ENCODE measurements around the gene ATIC.

ATIC gene

GRCh38 chr2:215377283-215377682 lies 65.4 kb downstream of the ATIC start:
- DNase-seq: no peak

GRCh38 chr2:215378045-215378444 lies 66.2 kb downstream of the ATIC start:
- DNase-seq: no peak

DNA sequence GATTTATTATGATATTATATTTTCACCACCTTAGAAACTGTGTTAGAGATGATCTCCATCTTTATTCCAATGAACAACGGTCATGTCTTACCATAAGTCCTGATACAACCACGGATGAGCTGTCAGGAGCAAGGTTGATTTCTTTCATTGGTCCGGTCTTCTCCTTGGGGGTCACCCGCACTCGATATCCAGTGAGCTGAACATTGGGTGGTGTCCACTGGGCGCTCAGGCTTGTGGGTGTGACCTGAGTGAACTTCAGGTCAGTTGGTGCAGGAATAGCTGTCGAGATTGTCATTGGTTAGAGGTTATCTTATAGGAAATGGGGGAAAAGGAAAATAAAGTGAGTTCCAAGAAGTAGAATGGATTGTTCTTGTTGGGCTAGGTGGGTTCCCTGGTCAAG lies 67.2 kb downstream of the ATIC start:
- DNase-seq: no peak

DNA sequence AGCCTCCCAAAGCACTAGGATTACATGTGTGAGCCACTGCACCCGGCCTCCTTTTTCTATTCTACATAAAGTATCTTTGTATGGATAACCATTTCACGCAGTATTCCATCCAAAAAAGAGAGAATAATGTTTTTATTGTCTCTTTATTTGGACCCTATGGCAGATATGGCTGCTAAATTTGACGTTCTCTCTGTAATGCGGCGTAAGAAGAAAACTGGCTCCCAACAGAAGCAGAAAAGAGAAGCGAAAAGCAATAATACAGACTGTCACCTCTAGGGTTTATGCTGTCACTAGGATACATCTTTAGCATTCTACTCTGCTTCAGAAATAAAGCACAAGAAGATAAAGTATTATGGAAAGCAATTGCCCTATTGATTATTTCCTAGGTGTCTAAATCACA lies 68.1 kb downstream of the ATIC start:
- no peak for DNase-seq

DNA sequence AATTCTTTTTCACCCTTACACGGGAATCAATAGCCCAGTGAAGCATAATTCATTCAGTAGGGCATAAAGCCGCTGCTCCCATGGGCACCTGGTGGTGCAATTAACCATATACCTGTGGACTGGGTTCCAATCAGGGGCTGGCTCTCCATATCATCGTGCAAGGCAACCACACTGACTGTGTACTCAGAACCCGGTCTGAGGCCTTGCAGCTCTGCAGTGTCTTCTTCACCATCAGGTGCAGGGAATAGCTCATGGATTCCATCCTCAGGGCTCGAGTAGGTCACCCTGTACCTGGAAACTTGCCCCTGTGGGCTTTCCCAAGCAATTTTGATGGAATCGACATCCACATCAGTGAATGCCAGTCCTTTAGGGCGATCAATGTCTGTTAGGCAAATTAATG lies 68.8 kb downstream of the ATIC start:
- no peak for DNase-seq

DNA sequence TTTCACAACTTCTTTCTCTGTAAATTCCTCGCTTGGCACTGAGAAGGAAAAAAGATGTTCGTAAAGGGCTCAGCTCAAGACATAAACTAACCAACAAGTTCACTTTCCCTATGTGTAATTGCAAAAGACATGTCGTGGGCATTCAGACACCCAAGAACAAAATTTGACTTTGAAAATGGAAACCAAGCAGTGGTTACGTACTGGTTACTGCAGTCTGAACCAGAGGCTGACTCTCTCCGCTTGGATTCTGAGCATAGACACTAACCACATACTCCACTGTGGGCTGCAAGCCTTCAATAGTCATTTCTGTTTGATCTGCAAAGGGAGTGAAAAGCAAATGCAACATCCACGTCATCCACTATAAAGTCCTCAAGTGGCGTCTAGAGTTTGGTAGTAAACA lies 70.2 kb downstream of the ATIC start:
- no peak for DNase-seq

- DNase-seq: no peak
These were observed 70.6 kb downstream of the ATIC start for GRCh38 chr2:215382480-215382879.

- DNase-seq: no peak
These were observed 71.9 kb downstream of the ATIC start for GRCh38 chr2:215383652-215384279.

- no peak for DNase-seq
These were observed 72.9 kb downstream of the ATIC start for GRCh38 chr2:215384710-215385109.

GRCh38 chr2:215386566-215386965 lies 74.7 kb downstream of the ATIC start:
- no peak for DNase-seq

DNA sequence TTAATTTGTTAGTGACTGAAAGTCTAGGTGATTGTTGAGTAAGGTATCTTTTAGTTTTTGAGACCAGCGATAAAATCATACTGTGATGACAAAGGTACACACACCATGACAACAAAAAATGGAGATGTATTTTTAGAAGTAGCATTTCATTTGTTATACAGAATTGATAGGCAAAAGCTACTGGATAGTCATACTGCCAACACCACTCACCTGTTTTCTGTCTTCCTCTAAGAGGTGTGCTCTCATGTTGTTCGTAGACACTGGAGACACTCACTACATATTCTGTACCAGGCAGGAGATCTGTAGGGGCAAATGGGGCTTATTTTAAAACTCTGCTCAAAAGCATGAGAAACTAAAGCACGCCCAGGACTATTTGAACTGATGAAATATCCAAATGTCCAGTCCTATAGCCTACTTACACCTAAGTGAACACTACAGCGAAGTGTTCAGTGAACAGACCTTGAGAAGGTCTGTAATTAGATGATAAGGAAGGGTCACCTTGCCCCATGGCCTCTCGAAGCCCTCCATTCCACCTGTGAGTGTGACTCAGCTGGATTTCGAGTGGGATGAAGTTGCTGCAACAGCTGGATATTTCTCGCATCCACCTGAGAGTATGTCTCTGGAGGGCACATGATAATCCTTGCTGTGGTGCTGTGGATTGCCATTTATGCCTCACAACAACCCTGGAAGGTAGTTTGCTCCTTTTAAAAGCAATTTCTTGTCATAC lies 76.3 kb downstream of the ATIC start:
- no peak for DNase-seq

DNA sequence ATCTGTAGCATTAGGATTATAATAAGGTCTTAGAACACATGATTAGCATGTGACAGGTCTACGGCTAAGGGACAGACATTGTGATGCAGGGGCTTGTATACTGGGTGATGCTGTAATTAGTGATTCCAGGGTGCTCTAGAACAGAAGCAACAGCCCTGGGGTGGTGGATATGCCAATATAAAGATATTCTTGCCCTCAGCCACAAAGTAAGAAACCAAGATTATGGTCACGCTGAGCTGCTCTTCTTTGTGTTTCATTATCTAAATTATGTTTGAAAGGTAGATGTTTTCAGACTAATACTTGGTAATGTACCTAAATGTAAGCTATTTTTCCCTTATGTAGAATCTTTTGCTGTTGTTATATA lies 78.7 kb downstream of the ATIC start:
- no peak for DNase-seq

GRCh38 chr2:215391531-215391930 lies 79.7 kb downstream of the ATIC start:
- no peak for DNase-seq

DNA sequence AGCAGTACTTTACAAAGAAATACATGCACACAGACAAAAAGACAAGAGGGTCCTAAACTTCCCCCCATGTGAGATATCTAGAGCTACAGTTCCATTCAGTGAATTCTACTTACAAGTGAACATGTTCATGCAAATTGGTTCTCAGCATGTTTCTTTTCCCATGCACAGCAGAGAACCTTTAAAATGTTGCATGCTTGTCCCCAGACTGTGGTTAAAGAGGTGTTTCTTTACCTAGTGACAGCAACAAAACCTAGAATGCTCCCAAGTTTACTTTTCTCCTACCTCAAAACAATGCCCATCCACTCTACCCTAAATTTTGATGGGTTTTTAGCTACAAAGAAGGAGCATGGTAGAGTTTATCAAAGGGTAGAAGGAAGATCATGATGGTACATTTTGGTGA lies 80.3 kb downstream of the ATIC start:
- DNase-seq: no peak

DNA sequence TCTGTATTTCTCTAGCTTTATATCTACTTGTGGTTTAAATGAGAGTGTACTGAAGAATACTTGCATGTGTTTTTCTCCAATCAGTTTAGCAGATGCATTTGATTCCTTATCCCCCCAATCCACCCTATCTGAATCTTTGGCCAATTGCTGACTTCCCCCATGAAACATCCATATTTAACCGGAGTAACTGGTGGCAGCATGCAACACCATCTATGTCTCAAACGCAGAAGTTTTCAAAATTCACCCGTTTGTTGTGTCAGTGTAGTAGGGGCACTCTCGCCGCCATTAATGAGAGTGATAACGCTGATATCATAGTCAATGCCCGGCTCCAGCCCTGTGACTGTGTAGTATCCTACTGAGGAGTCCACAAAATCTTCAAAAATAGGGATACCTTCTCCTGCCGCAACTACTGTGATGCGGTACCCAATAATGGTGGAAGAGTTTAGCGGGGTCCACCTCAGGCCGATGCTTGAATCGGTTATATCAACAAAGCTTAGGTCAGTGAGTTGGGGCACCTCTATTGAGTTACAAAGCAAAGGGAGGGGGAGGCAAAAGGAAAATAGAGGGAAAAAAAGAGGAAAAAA lies 80.9 kb downstream of the ATIC start:
- DNase-seq: no peak

- no peak for DNase-seq
These were observed 82.4 kb downstream of the ATIC start for GRCh38 chr2:215394102-215394805.

DNA sequence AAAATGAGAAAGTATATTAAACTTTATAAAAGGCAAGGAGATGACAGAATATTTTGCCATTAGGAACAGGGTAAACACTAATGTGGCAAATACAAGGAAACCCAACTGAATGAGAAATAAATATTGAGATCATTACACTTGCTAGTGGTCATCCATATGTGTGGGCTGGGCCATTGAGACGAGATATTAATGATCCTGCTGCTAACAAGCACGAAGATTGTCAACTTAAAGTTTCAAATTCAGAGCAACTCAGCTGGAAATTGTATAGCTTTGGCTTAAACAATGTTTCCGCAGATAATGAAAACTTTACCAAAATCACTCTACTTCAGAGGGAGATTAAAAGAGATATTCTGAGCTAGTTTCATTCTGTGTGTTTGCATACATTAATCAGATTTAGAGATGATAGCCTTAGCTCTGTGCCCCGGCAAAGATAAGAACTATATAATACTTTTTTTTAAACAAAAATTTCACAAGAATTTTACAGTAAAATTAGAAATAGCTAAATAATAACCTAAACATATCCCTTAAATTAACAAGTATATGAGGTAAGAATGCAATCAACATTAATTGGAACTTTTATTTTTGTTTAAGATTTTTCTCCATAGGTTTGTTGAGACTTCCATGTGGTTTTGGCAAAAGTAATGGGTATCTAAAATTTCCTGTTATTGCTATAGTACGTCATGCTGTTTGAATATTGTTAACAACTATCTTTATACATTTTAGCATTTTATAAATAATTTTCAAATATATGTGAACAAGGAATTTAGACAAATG lies 84.0 kb downstream of the ATIC start:
- no peak for DNase-seq

DNA sequence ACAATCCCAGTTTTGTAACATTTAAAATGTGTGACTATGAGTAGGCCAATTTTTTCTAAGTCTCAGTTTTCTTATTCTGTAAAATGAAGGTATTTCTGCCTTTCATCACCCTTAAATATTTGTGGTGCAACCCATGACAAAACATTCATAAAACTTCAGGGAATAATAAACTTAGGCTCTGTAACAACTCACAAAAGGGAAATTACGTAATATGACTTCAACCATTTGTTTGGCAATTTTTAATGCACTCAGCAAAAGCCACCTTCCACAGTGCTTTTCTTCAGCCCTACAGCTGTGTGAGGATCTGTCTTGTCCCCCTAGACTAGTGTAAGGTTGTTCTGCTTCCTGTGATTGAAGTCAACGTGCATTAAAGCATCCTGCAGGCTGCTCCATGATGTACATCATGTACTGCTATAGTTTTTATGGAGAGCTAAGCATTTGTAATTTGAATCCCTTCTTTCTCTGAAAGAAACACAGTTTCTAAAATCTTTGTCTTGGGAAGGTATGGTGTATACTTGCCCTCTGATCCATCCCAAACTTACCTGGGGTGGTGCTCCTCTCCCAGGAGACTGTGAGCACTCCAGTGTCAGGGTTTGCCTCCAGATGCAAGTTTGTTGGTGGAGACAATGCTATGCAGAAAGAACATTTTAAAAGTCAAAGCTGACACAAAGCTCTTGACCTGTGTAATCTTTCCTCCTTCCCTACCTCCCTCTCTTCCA lies 84.9 kb downstream of the ATIC start:
- DNase-seq: no peak

- DNase-seq: no peak
These were observed 85.9 kb downstream of the ATIC start for GRCh38 chr2:215397632-215398341.

DNA sequence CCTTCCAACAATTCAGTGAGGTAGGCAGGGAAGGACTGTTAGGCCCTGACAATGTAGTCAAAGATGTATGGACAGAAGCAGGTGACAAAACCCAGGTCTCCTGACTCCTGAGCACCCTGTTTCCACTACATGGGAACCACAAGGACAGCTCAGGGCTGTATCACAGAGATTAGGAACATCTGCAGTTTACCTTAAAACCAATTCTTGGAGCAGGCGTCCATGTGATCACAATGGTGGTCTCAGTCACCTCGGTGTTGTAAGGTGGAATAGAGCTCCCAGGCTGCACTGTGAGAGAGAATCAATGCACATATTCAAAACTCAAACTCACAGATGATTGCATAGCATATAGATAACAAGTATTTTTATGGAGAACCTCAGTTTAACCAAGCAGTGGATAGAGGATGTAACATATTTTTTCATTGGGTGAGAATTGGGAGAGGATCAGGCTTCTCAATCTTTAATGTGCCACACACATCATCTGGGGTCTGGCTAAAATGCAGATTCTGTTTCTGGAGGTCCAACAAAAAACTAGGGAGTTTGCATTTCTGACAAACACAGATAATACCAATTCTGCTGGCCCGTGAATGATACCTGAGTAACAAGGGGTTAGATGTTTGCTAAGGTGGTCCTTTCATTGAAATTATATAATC lies 87.3 kb downstream of the ATIC start:
- DNase-seq: no peak
